ENCODE measurements around the gene PPEF2.

PPEF2 gene

GRCh38 chr4:75895744-75896314, 6.4 kb downstream of the PPEF2 start:
- peak; percentile 28 for DNase-seq

GRCh38 chr4:75892508-75892907, 9.7 kb downstream of the PPEF2 start:
- no peak for DNase-seq

GRCh38 chr4:75891611-75892010, 10.6 kb downstream of the PPEF2 start:
- DNase-seq: no peak

- DNase-seq: no peak
Measured at GRCh38 chr4:75889537-75890199, 12.6 kb downstream of the PPEF2 start.

GRCh38 chr4:75886104-75886503, 16.1 kb downstream of the PPEF2 start:
- DNase-seq: no peak

GRCh38 chr4:75881476-75881875, 20.8 kb downstream of the PPEF2 start:
- no peak for DNase-seq

GRCh38 chr4:75880278-75880677, 22.0 kb downstream of the PPEF2 start:
- DNase-seq: no peak

GRCh38 chr4:75878246-75878756, 24.0 kb downstream of the PPEF2 start:
- no peak for DNase-seq

- no peak for DNase-seq
Measured at GRCh38 chr4:75876218-75876617, 26.0 kb downstream of the PPEF2 start.

GRCh38 chr4:75869100-75869499, 33.2 kb downstream of the PPEF2 start:
- no peak for DNase-seq

- DNase-seq: no peak
Measured at GRCh38 chr4:75867130-75867529, 35.1 kb downstream of the PPEF2 start.

- DNase-seq: no peak
Measured at GRCh38 chr4:75860606-75861005, 41.6 kb downstream of the PPEF2 start.

GRCh38 chr4:75858721-75859120, 43.5 kb downstream of the PPEF2 start:
- no peak for DNase-seq

GRCh38 chr4:75849461-75849860, 52.8 kb downstream of the PPEF2 start:
- no peak for DNase-seq

- DNase-seq: no peak
Measured at GRCh38 chr4:75848891-75849290, 53.4 kb downstream of the PPEF2 start.

- DNase-seq: peak; percentile 74
Measured at GRCh38 chr4:75848171-75848760, 54.0 kb downstream of the PPEF2 start.

- no peak for DNase-seq
Measured at GRCh38 chr4:75845992-75846391, 56.3 kb downstream of the PPEF2 start.

GRCh38 chr4:75844151-75844662, 58.0 kb downstream of the PPEF2 start:
- no peak for DNase-seq

- no peak for DNase-seq
Measured at GRCh38 chr4:75843596-75843995, 58.7 kb downstream of the PPEF2 start.

GRCh38 chr4:75841641-75842520, 60.4 kb downstream of the PPEF2 start:
- no peak for DNase-seq

GRCh38 chr4:75834772-75835154, 67.5 kb downstream of the PPEF2 start:
- no peak for DNase-seq

GRCh38 chr4:75834095-75834771, 68.0 kb downstream of the PPEF2 start:
- no peak for DNase-seq

Measured in SHP77 treated with DMSO at 0.1 percent for 48 hours (cell line).